GM12878 (cell line): ENCODE measurements around the gene ETV2.
"Not testable (repeated sequence)": the region's sequence is repeated elsewhere in the genome, so short reads cannot be mapped to it uniquely, and the experiment has no call there.

Experiments
- CTCF ChIP-seq, 3 experiments: IDR thresholded peaks in 2 of 3; conservative IDR thresholded peaks in 1 of 3; 2 replicates each; pipeline ENCODE4 v1.5.1; 2011; ENCODE audit warnings: low read depth in 3 of 3, low read length in 3 of 3, mild to moderate bottlenecking in 3 of 3, control low read depth in 2 of 3, moderate library complexity in 2 of 3, inconsistent platforms in 1 of 3, mixed read lengths in 1 of 3; ENCODE audit not compliant: control insufficient read depth in 2 of 3, insufficient read depth in 1 of 3; ENCODE audit errors: extremely low read depth in 1 of 3
- EP300 ChIP-seq, 2 experiments: fragments of 150-350 bp in 1 of 2; IDR thresholded peaks; 2 replicates each; pipeline ENCODE4 v1.6.1; 2011 to 2012; ENCODE audit warnings: low read depth in 2 of 2, low read length in 2 of 2, borderline replicate concordance in 1 of 2, improper control_type of control experiment in 1 of 2, inconsistent platforms in 1 of 2; ENCODE audit not compliant: control insufficient read depth in 1 of 2
- EZH2 ChIP-seq: IDR thresholded peaks from 2 replicates; pipeline ENCODE4 v1.6.1; 2012; ENCODE audit warnings: low read depth, mild to moderate bottlenecking, control low read depth, inconsistent platforms, low read length, borderline replicate concordance; ENCODE audit not compliant: control insufficient read depth
- KDM1A ChIP-seq: fragments of 200-600 bp; sonication (generic); IDR thresholded peaks from 2 replicates; pipeline ENCODE4 v1.6.1; 2016; ENCODE audit warnings: borderline replicate concordance
- NFIC ChIP-seq: IDR thresholded peaks from 2 replicates; pipeline ENCODE4 v1.6.1; 2012; ENCODE audit warnings: low read depth, mild to moderate bottlenecking, inconsistent platforms, low read length, moderate library complexity
- PBX3 ChIP-seq: IDR thresholded peaks from 2 replicates; pipeline ENCODE4 v1.6.1; 2011; ENCODE audit warnings: mild to moderate bottlenecking, low read depth, low read length, moderate library complexity; ENCODE audit not compliant: insufficient replicate concordance
- TCF12 ChIP-seq: IDR thresholded peaks from 2 replicates; pipeline ENCODE4 v1.6.1; 2011; ENCODE audit warnings: low read depth, mild to moderate bottlenecking, low read length
- YY1 ChIP-seq: IDR thresholded peaks from 2 replicates; pipeline ENCODE4 v1.6.1; 2011; ENCODE audit warnings: low read depth, mild to moderate bottlenecking, low read length
- ZNF274 ChIP-seq: IDR thresholded peaks from one replicate; pipeline ENCODE4 v1.8.0; 2011; ENCODE audit not compliant: insufficient read length, insufficient read depth
- TF ChIP-seq, protein P1 (sequence below): IDR thresholded peaks from 2 replicates; pipeline ENCODE4 v1.6.1; 2012; ENCODE audit warnings: mild to moderate bottlenecking, low read depth, low read length

GRCh38 chr19:35595026-35595425, 46.5 kb upstream of the ETV2 start:
- TF ChIP-seq KDM1A; NFIC; YY1; CTCF (IDR thresholded peaks at IDR 0.05 in 2 of 3, conservative IDR thresholded peaks at IDR 0.05 in 1 of 3; ENCODE audit: control insufficient read depth in 2 of 3, extremely low read depth in 1 of 3, insufficient read depth in 1 of 3, low read depth in 3 of 3, low read length in 3 of 3); EP300 (IDR thresholded peaks at IDR 0.05; ENCODE audit: borderline replicate concordance in 1 of 2, control insufficient read depth in 1 of 2, low read depth in 2 of 2, low read length in 2 of 2); PBX3; TCF12; EZH2; ZNF274: not testable (repeated sequence)
- TF ChIP-seq, protein P1, sequence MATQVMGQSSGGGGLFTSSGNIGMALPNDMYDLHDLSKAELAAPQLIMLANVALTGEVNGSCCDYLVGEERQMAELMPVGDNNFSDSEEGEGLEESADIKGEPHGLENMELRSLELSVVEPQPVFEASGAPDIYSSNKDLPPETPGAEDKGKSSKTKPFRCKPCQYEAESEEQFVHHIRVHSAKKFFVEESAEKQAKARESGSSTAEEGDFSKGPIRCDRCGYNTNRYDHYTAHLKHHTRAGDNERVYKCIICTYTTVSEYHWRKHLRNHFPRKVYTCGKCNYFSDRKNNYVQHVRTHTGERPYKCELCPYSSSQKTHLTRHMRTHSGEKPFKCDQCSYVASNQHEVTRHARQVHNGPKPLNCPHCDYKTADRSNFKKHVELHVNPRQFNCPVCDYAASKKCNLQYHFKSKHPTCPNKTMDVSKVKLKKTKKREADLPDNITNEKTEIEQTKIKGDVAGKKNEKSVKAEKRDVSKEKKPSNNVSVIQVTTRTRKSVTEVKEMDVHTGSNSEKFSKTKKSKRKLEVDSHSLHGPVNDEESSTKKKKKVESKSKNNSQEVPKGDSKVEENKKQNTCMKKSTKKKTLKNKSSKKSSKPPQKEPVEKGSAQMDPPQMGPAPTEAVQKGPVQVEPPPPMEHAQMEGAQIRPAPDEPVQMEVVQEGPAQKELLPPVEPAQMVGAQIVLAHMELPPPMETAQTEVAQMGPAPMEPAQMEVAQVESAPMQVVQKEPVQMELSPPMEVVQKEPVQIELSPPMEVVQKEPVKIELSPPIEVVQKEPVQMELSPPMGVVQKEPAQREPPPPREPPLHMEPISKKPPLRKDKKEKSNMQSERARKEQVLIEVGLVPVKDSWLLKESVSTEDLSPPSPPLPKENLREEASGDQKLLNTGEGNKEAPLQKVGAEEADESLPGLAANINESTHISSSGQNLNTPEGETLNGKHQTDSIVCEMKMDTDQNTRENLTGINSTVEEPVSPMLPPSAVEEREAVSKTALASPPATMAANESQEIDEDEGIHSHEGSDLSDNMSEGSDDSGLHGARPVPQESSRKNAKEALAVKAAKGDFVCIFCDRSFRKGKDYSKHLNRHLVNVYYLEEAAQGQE = not testable (repeated sequence)
